Heart left ventricle (tissue), 13 donors: ENCODE data around the gene TLE5.

ENCODE experiments used
- CTCF ChIP-seq, 12 donors: fragments of 200-600 bp; sonication (generic) in 4 of 12; IDR thresholded peaks; one replicate each; pipeline versions ENCODE4 v1.5.0 to v1.8.0; 2018 to 2022; ENCODE audit warnings: antibody characterized with exemption in 12 of 12, mild to moderate bottlenecking in 5 of 12
- POLR2A ChIP-seq, 2 donors: fragments of 450-650 bp; IDR thresholded peaks; one replicate each; pipeline ENCODE4 v1.6.1; 2017; ENCODE audit warnings: antibody characterized with exemption in 2 of 2, mild to moderate bottlenecking in 2 of 2, moderate library complexity in 2 of 2
- donor health status: ischemic (EF 13 %, LVEDD 7.1; RV severe dilation, severe dysfunction).
- donor health status: DM: no; HTN: yes; CAD: no.
- donor health status: DM: no; HTN: no; CAD: no.
- donor health status: ischemic (EF 25% LVEDD 6.9; RV normal size, moderate dysfunction).
- donor health status: ischemic (EF 25% LVEDD 5.7; RV mildly dilated, moderate dysfunction).
- donor health status: ischemic (EF 35%, LVEDD 5.7; RV mildly dilated, moderate dysfunction).
- donor health status: nonischemic (EF 11% LVEDD 7.7; RV severe dilation, severe dysfunction).
- donor health status: DM: yes; HTN: yes; CAD: no.
- donor health status: PGD.
- donor health status: ischemic (EF 29% LVEDD 5.4; RV normal size, mild dysfunction).
- donor health status: nonischemic (EF 23%, LVEDD 6.1; RV moderate dilation, normal function).

GRCh38 chr19:3027981-3028304 lies 34.4 kb downstream of the TLE5 start:
- TF ChIP-seq POLR2A (IDR thresholded peaks at IDR 0.05), result no peak
- TF ChIP-seq CTCF (IDR thresholded peaks at IDR 0.05), result no peak
